Activated T-cell treated with anti-CD3 and anti-CD28 coated beads for 4 hours (primary cell): ENCODE data around the gene DYNLT1.
"Not testable (repeated sequence)": the region's sequence is repeated elsewhere in the genome, so short reads cannot be mapped to it uniquely, and the experiment has no call there.

Experiments
- DNase-seq: peaks from one replicate; pipeline ENCODE4 v3.0.0-alpha.2; 2020

Gene DYNLT1

DNA sequence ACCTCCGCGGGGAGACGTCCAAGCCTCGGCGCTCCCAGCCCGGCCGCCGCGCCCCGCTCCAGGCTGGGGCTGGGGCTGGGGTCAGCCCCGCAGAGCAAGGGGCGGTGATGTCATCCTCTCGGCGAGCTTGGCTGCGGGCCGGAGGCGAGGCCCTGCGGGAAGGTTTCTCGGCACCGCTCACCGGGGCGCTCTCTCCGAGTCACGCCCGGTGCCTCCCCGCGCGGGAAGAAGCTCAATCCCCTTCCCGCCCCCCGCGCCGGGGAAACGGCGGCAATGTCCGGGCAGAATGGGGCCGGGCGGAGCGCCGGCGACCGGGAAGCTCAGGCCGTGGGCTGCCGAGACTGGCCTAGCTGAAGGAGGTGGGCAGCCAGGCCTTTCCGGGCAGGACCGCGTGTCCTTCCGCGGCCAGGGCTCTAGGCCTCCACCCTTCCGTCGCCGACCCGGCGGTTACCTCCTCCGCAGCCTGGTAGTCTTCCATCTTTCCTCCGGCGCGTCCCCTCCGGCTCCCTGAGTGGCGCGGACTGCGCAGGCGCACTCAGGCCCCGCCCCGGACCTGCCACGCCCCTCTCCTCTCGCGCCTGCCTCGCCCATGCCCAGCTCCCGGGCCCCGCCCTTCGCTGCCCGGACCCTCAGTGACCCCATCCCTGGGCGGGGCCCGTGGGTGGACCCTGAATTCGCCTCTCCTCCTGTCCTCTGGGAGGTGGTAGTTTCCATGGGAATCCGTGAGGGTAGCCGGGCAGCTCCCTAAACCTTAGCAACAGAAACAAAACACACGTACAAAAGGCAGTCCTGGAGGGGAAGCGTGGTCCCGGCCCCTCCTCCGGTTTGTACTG is at the start of gene DYNLT1:
TSS of gene DYNLT1 (minus strand) at position 513 of the 833 bp plus-strand sequence. CDS start at position 478, 35 bp downstream.
- peak; percentile 87 for DNase-seq

DNA sequence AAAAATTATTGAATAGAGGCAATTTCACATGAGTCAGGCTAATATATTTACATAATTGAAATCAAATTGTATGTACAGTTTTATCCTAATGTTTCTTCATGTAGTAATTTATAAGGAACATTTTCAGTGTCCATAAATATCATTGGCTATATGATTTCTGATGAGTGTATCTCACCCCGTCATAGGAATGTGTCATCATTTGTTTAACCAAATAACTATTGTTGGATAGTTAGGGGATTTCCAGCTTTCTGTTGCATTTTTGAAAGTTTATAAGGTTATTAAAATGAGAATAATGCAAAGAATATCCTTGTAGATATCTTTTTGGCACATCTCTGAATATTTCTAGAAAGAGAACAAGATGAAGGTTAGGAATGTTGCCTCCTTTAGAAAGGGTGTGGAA is 44.3 kb upstream of the DYNLT1 start:
- no peak for DNase-seq

- DNase-seq = no peak
These were observed 43.0 kb upstream of the DYNLT1 start for GRCh38 chr6:158687506-158687905.

- peak; percentile 3 for DNase-seq
These were observed 42.3 kb upstream of the DYNLT1 start for GRCh38 chr6:158686791-158687381.

- DNase-seq = no peak
These were observed 41.8 kb upstream of the DYNLT1 start for GRCh38 chr6:158686311-158686710.

GRCh38 chr6:158684745-158685324 is 40.3 kb upstream of the DYNLT1 start:
- no peak for DNase-seq

DNA sequence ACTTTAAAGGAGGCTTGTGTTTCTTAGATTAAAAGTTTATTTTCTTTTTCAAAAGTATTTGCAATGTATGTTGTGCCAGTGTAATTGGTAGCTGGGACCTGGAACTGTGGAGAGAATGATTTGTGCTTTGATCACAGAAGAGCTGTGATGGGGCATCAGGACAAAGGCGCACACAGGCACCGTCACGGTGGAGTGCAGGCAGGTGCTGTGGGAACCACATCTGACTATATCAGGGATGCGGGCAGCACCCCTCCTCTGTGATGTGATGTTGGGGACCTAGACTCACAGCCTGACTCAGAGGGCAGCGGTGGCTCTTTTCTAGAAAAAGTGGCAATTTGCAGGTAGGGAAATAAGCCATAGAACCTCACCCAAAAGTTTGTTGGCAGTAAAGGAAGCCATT is 39.8 kb upstream of the DYNLT1 start:
- no peak for DNase-seq

GRCh38 chr6:158680481-158680880 is 35.9 kb upstream of the DYNLT1 start:
- DNase-seq = no peak

DNA sequence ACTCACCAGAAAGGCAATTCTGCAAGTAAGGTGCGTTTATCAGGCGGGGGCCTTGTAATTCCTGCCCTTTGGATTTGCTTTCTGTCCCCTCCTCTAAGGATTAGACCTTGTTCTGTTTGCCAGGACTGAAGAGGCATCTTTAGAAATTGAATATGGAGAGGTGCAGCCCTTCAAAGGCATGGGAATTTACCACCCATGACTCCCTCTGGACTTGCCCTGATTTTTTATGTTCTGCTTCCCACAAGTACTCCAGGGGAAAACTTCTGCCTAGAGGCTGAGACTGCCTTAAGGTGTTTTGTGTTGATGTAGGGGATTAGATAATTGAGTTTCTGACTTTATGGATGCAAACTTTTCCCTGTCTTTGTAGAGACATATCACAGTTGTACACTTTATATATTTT is 35.5 kb upstream of the DYNLT1 start:
- DNase-seq = no peak

DNA sequence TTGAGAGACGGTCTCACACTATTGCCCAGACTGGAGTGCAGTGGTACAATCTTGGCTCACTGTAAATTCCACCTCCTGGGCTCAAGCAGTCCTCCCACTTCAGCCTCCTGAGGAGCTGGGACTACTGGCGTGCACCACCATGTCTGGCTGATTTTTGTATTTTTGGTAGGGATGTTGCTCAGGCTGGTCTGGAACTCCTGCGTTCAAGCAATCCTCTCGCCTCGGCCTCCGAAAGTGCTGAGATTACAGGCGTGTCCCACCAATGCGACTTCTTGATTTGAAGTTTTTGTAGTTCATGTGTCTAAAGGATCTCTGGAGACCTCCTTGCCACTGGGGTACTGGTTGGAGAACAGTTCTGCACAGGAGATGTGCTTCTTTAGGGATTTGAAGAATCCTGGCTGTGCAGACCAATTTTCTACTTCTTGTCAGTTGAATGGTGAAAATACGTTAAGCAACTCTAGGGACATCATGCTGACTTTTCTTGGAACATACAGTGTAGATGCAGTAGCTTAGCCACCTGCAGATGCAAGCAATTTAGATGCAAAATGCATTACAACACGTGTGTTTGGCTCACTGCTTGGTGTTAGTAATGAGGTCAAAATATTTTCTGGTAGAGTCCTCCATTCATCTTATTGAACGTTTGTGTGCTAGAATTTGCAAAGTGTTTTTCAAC is 33.5 kb upstream of the DYNLT1 start:
- DNase-seq = no peak

- DNase-seq = not testable (repeated sequence)
These were observed 32.6 kb upstream of the DYNLT1 start for GRCh38 chr6:158677094-158677493.

GRCh38 chr6:158674342-158675131 is 30.0 kb upstream of the DYNLT1 start:
- DNase-seq = no peak

GRCh38 chr6:158672726-158673125 is 28.2 kb upstream of the DYNLT1 start:
- no peak for DNase-seq

- not testable (repeated sequence) for DNase-seq
These were observed 27.6 kb upstream of the DYNLT1 start for GRCh38 chr6:158672119-158672518.

GRCh38 chr6:158669145-158670035 is 24.8 kb upstream of the DYNLT1 start:
- DNase-seq = no peak

DNA sequence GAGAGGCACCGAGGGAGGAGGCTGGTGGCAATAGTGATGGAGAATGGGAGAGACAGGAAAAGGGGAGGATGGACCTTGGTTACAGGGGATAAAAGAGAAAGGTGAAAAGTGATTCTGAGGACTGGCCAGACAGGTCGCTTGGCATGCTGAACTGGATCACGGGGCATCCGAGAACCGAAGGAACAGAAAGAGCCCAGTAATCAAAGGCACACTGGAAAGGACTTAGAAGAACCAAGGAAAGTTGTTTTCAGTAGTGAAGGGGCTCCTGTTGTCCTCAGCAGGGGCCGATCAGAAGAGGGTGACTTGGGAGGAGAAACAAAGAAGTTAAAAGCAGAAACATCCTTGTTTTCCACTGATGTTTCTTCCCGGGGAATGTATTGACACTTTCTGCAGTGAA is 24.2 kb upstream of the DYNLT1 start:
- no peak for DNase-seq

- DNase-seq = no peak
These were observed 22.9 kb upstream of the DYNLT1 start for GRCh38 chr6:158667360-158667981.

- no peak for DNase-seq
These were observed 22.3 kb upstream of the DYNLT1 start for GRCh38 chr6:158666628-158667359.

- no peak for DNase-seq
These were observed 20.8 kb upstream of the DYNLT1 start for GRCh38 chr6:158665332-158665731.

- no peak for DNase-seq
These were observed 19.2 kb upstream of the DYNLT1 start for GRCh38 chr6:158663625-158664165.
